GM19395 (cell line): ENCODE results near the gene MKLN1.
"Not testable (repeated sequence)": the region's sequence is repeated elsewhere in the genome, so short reads cannot be mapped to it uniquely, and the experiment has no call there.

ENCODE experiments used
- ATAC-seq: cut with Tn5 transposase; IDR thresholded peaks from one replicate; pipeline ENCODE4 v1.9.1; 2021; ENCODE audit warnings: mild to moderate bottlenecking, moderate library complexity; ENCODE audit not compliant: unreplicated experiment

The MKLN1 gene

GRCh38 chr7:131307627-131308026 is 20.0 kb upstream of the MKLN1 start:
- ATAC-seq: no peak

- ATAC-seq: no peak
Measured at GRCh38 chr7:131312838-131313237, 14.8 kb upstream of the MKLN1 start.

- no peak for ATAC-seq
Measured at GRCh38 chr7:131320603-131321002, 7.1 kb upstream of the MKLN1 start.

- ATAC-seq: no peak
Measured at GRCh38 chr7:131321656-131322055, 6.0 kb upstream of the MKLN1 start.

GRCh38 chr7:131322061-131322460 is 5.6 kb upstream of the MKLN1 start:
- ATAC-seq: no peak

- no peak for ATAC-seq
Measured at GRCh38 chr7:131322861-131323260, 4.8 kb upstream of the MKLN1 start.

- ATAC-seq: no peak
Measured at GRCh38 chr7:131325179-131325840, 2.4 kb upstream of the MKLN1 start.

GRCh38 chr7:131326576-131326975 is 1.1 kb upstream of the MKLN1 start:
- ATAC-seq: no peak

- ATAC-seq: peak; percentile 20
Measured at GRCh38 chr7:131327049-131327625, 539 bp upstream of the MKLN1 start.

- ATAC-seq: peak; percentile 2
Measured at GRCh38 chr7:131328377-131329175, 900 bp downstream of the MKLN1 start.

- no peak for ATAC-seq
Measured at GRCh38 chr7:131329176-131329570, 1.5 kb downstream of the MKLN1 start.

- no peak for ATAC-seq
Measured at GRCh38 chr7:131330299-131330698, 2.6 kb downstream of the MKLN1 start.

- ATAC-seq: no peak
Measured at GRCh38 chr7:131331806-131332205, 4.1 kb downstream of the MKLN1 start.

- ATAC-seq: not testable (repeated sequence)
Measured at GRCh38 chr7:131332729-131333128, 5.1 kb downstream of the MKLN1 start.

GRCh38 chr7:131335639-131336381 is 8.1 kb downstream of the MKLN1 start:
- ATAC-seq: no peak

- ATAC-seq: no peak
Measured at GRCh38 chr7:131336956-131337355, 9.3 kb downstream of the MKLN1 start.

- ATAC-seq: no peak
Measured at GRCh38 chr7:131338173-131338572, 10.5 kb downstream of the MKLN1 start.

GRCh38 chr7:131338691-131339390 is 11.2 kb downstream of the MKLN1 start:
- no peak for ATAC-seq

- no peak for ATAC-seq
Measured at GRCh38 chr7:131341690-131342089, 14.0 kb downstream of the MKLN1 start.

- no peak for ATAC-seq
Measured at GRCh38 chr7:131342864-131343442, 15.3 kb downstream of the MKLN1 start.
